ENCODE data around the gene UBD. TPM values are rescaled to one million over a fixed set of nuclear protein-coding genes. Genes with fewer than 3 reads are reported as not detected.

Gene UBD
- total and polyA plus RNA-seq, 2 of the 13 experiments (the other 11 are each of a cell fraction or from before 2014, with no cell fraction given) = 13.9 to 172 TPM

DNA sequence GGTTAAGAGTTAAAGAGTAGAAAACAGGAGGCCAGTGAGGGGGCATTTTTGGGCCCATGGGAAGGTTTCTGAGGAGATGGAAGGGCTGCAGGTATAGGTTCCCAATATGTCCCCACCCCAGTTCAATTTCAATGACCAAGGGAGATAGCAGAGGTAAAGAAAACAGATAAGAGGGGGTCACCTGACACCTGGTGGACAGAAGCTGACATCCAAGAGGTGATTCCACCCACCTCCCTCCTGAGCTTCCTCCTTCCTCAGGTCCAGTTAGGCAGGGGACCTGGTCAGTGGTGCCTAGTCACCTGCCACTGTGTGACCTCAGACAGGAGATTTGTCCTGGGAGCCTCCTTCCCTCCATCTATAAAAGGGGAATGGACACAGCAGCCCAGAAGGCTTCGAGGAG is 42.3 kb downstream of the UBD start (continued):
- TF ChIP-seq, protein P1, sequence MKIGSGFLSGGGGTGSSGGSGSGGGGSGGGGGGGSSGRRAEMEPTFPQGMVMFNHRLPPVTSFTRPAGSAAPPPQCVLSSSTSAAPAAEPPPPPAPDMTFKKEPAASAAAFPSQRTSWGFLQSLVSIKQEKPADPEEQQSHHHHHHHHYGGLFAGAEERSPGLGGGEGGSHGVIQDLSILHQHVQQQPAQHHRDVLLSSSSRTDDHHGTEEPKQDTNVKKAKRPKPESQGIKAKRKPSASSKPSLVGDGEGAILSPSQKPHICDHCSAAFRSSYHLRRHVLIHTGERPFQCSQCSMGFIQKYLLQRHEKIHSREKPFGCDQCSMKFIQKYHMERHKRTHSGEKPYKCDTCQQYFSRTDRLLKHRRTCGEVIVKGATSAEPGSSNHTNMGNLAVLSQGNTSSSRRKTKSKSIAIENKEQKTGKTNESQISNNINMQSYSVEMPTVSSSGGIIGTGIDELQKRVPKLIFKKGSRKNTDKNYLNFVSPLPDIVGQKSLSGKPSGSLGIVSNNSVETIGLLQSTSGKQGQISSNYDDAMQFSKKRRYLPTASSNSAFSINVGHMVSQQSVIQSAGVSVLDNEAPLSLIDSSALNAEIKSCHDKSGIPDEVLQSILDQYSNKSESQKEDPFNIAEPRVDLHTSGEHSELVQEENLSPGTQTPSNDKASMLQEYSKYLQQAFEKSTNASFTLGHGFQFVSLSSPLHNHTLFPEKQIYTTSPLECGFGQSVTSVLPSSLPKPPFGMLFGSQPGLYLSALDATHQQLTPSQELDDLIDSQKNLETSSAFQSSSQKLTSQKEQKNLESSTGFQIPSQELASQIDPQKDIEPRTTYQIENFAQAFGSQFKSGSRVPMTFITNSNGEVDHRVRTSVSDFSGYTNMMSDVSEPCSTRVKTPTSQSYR (CRISPR knock-in tag; IDR thresholded peaks at IDR 0.05; ENCODE audit: borderline replicate concordance) = no peak

DNA sequence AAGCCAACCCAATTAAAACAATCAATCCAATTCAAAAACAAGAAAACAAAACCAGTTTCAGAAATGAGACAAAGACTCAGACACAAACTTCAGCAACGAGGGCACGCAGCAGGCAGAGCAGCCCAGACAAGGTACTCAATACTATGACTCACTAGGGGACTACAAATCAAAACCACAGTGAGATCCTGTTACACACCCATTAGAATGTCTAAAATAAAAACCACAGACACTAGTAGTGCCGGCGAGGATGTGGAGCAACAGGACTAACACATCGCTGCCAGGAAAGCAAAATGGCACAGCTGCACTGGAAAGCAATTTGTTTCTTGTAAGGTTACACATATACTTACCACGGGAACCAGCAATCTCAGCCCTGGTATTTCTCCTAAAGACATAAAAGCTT is 43.4 kb downstream of the UBD start:
- no TSS peak for BruUV-seq (replicated peaks)
- TF ChIP-seq, protein P2, sequence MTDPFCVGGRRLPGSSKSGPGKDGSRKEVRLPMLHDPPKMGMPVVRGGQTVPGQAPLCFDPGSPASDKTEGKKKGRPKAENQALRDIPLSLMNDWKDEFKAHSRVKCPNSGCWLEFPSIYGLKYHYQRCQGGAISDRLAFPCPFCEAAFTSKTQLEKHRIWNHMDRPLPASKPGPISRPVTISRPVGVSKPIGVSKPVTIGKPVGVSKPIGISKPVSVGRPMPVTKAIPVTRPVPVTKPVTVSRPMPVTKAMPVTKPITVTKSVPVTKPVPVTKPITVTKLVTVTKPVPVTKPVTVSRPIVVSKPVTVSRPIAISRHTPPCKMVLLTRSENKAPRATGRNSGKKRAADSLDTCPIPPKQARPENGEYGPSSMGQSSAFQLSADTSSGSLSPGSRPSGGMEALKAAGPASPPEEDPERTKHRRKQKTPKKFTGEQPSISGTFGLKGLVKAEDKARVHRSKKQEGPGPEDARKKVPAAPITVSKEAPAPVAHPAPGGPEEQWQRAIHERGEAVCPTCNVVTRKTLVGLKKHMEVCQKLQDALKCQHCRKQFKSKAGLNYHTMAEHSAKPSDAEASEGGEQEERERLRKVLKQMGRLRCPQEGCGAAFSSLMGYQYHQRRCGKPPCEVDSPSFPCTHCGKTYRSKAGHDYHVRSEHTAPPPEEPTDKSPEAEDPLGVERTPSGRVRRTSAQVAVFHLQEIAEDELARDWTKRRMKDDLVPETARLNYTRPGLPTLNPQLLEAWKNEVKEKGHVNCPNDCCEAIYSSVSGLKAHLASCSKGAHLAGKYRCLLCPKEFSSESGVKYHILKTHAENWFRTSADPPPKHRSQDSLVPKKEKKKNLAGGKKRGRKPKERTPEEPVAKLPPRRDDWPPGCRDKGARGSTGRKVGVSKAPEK (CRISPR knock-in tag; IDR thresholded peaks at IDR 0.05; ENCODE audit: borderline replicate concordance) = no peak
- no peak for TF ChIP-seq ZMYM4 (CRISPR knock-in tag; IDR thresholded peaks at IDR 0.05)
- TF ChIP-seq MBD4 (IDR thresholded peaks at IDR 0.05; ENCODE audit: borderline replicate concordance, low read length) = no peak
- TF ChIP-seq, protein P3, sequence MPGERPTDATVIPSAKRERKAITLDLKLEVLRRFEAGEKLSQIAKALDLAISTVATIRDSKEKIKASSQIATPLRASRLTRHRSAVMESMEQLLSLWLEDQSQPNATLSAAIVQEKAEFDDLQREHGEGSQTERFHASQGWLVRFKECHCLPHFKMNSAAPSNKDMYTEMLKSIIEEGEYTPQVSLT (CRISPR knock-in tag; IDR thresholded peaks at IDR 0.05; ENCODE audit: borderline replicate concordance, low read depth) = no peak
- TF ChIP-seq, protein P4, sequence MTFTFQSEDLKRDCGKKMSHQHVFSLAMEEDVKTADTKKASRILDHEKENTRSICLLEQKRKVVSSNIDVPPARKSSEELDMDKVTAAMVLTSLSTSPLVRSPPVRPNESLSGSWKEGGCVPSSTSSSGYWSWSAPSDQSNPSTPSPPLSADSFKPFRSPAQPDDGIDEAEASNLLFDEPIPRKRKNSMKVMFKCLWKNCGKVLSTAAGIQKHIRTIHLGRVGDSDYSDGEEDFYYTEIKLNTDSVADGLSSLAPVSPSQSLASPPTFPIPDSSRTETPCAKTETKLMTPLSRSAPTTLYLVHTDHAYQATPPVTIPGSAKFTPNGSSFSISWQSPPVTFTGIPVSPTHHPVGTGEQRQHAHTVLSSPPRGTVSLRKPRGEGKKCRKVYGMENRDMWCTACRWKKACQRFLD (CRISPR knock-in tag; IDR thresholded peaks at IDR 0.05; ENCODE audit: borderline replicate concordance) = no peak
- no peak for TF ChIP-seq ZNF709 (CRISPR knock-in tag; IDR thresholded peaks at IDR 0.05)
- TF ChIP-seq MAFG (CRISPR knock-in tag; IDR thresholded peaks at IDR 0.05) = no peak
- TF ChIP-seq THAP11 (CRISPR knock-in tag; IDR thresholded peaks at IDR 0.05) = no peak
- TF ChIP-seq, protein P5, sequence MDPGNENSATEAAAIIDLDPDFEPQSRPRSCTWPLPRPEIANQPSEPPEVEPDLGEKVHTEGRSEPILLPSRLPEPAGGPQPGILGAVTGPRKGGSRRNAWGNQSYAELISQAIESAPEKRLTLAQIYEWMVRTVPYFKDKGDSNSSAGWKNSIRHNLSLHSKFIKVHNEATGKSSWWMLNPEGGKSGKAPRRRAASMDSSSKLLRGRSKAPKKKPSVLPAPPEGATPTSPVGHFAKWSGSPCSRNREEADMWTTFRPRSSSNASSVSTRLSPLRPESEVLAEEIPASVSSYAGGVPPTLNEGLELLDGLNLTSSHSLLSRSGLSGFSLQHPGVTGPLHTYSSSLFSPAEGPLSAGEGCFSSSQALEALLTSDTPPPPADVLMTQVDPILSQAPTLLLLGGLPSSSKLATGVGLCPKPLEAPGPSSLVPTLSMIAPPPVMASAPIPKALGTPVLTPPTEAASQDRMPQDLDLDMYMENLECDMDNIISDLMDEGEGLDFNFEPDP (CRISPR knock-in tag; conservative IDR thresholded peaks at IDR 0.05) = no peak
- no peak for TF ChIP-seq NCOR1 (IDR thresholded peaks at IDR 0.05; ENCODE audit: borderline replicate concordance, low read length)

More for the DNA sequence above, 43.4 kb downstream of the UBD start:
- WGBS (ENCODE audit: low lambda C conversion rate) = 44% methylated on average over 6 of the region's 6 CpGs
- no peak overlapping the region for H3K4me3 ChIP-seq (replicated peaks in 1 of 3; ENCODE audit: insufficient read depth in 1 of 3, low read depth in 2 of 3, low read length in 3 of 3)
- H3K4me2 ChIP-seq (ENCODE audit: low read depth, low read length) = no peak overlapping the region
- no peaks in the 10 kb centered on the region for H3K9me3 ChIP-seq (ENCODE audit: low read length)
- H3K9ac ChIP-seq (ENCODE audit: insufficient read depth, low read depth, low read length) = no peak overlapping the region
- no peak overlapping the region for H3K27ac ChIP-seq (ENCODE audit: extremely low read length, insufficient read depth, low read length)
- H3K36me3 ChIP-seq (replicated peaks in 1 of 2; ENCODE audit: control insufficient read depth in 1 of 2, insufficient read depth in 2 of 2, low read length in 2 of 2) = no peaks in the 10 kb centered on the region
- H3K4me1 ChIP-seq (ENCODE audit: insufficient read depth, low read length) = no peaks in the 10 kb centered on the region
- DNase-seq (ENCODE audit: low spot score) (no peak), FAIRE-seq (no peak), ATAC-seq (no peak)
- no peaks in the 10 kb centered on the region for H3K27me3 ChIP-seq (ENCODE audit: control insufficient read depth in 1 of 2, insufficient read depth in 2 of 2, low read length in 2 of 2)
- in situ Hi-C loops (cut with HindIII; ENCODE audit: extremely low pct_ligation_motif_present, low pct_unique_long_range_greater_than_20kb) = no loop called here
- CTCF ChIA-PET (ENCODE audit: low intra/inter-chr PET ratio, low total read pairs) = no interaction called here
- H4K20me1 ChIP-seq (ENCODE audit: insufficient read depth, low read length) = no peaks in the 10 kb centered on the region
- intact Hi-C loops (cut with micrococcal nuclease; ENCODE audit: unreplicated experiment) = no loop called here
- POLR2A ChIA-PET = no interaction called here
- no peak overlapping the region for H2AFZ ChIP-seq (ENCODE audit: low read length)
- H3K79me2 ChIP-seq (ENCODE audit: insufficient read depth, low read length) = no peaks in the 10 kb centered on the region

All from HepG2 (cell line).